PC-3 (cell line): Measurements from ENCODE around the gene SLC41A3. TPM values are rescaled to one million over a fixed set of nuclear protein-coding genes. Genes with fewer than 3 reads are reported as not detected.

Experiments used
- ATAC-seq: fragments of 200-7000 bp; cut with Tn5 transposase; 2 replicates; pipeline ENCODE4 v1.9.1; 2020; ENCODE audit warnings: mild to moderate bottlenecking, moderate library complexity
- BruUV-seq: library from RNA; stranded (reverse); fragments of 400-500 nt; replicated peaks from 2 replicates; lab custom pipeline; 2021; lab: Mats Ljungman, UMichigan
- CTCF ChIA-PET: fragments of 300-600 bp; sonication (Branson Sonifier 250); formaldehyde crosslinking; loops from one replicate; lab custom pipeline; 2022; ENCODE audit warnings: antibody characterized with exemption; lab: Charles Lee
- POLR2A ChIA-PET: fragments of 300-600 bp; sonication (Branson Sonifier 250); formaldehyde crosslinking; loops from one replicate; lab custom pipeline; 2022; ENCODE audit warnings: antibody characterized with exemption; ENCODE audit not compliant: unreplicated experiment; lab: Charles Lee
- DNase-seq: peaks from one replicate; pipeline ENCODE4 v3.0.0-alpha.2; 2015
- H2AFZ ChIP-seq: fragments of 300-600 bp; sonication (generic); 2 replicates; pipeline ENCODE4 v1.6.0; 2016; ENCODE audit warnings: antibody characterized with exemption, low read length
- H3F3A ChIP-seq: fragments of 300-600 bp; sonication (generic); one replicate; pipeline ENCODE4 v1.6.0; 2017; ENCODE audit warnings: antibody characterized with exemption, low read length, control low read depth, mild to moderate bottlenecking; ENCODE audit not compliant: unreplicated experiment
- H3K27ac ChIP-seq: fragments of 300-600 bp; sonication (generic); 2 replicates; pipeline ENCODE4 v1.5.1; 2016; ENCODE audit warnings: mild to moderate bottlenecking, low read length
- H3K27me3 ChIP-seq: fragments of 300-600 bp; sonication (generic); 2 replicates; pipeline ENCODE4 v1.6.1; 2016; ENCODE audit warnings: low read length, mixed read lengths
- H3K36me3 ChIP-seq: fragments of 300-600 bp; sonication (generic); 2 replicates; pipeline ENCODE4 v1.6.1; 2016; ENCODE audit warnings: low read depth, mixed run types, low read length, mixed read lengths
- H3K4me1 ChIP-seq: fragments of 300-600 bp; sonication (generic); 2 replicates; pipeline ENCODE4 v1.5.1; 2016; ENCODE audit warnings: low read length; ENCODE audit not compliant: insufficient read depth
- H3K4me2 ChIP-seq: fragments of 300-600 bp; sonication (generic); 2 replicates; pipeline ENCODE4 v1.6.0; 2016; ENCODE audit warnings: low read length
- H3K4me3 ChIP-seq: fragments of 300-600 bp; sonication (generic); 2 replicates; pipeline ENCODE4 v1.5.1; 2016; ENCODE audit warnings: mild to moderate bottlenecking, low read length, mixed read lengths
- H3K79me2 ChIP-seq: fragments of 300-600 bp; sonication (generic); 2 replicates; pipeline ENCODE4 v1.6.1; 2017; ENCODE audit warnings: low read length, mixed read lengths
- H3K9ac ChIP-seq: fragments of 300-600 bp; sonication (generic); 2 replicates; pipeline ENCODE4 v1.6.0; 2016; ENCODE audit warnings: mild to moderate bottlenecking, low read length
- H3K9me2 ChIP-seq: fragments of 300-600 bp; sonication (generic); replicated peaks from 2 replicates; pipeline ENCODE4 v1.6.1; 2016; ENCODE audit warnings: mixed run types, low read length, mixed read lengths
- H3K9me3 ChIP-seq: fragments of 300-600 bp; sonication (generic); 2 replicates; pipeline ENCODE4 v1.6.1; 2016; ENCODE audit warnings: low read length, mixed read lengths
- H4K20me1 ChIP-seq: fragments of 300-600 bp; sonication (generic); 2 replicates; pipeline ENCODE4 v1.6.1; 2016; ENCODE audit warnings: low read length, mixed read lengths
- EZH2 ChIP-seq: fragments of 300-600 bp; sonication (generic); IDR thresholded peaks from one replicate; pipeline ENCODE4 v1.6.1; 2017; ENCODE audit warnings: antibody characterized with exemption, mild to moderate bottlenecking, low read length; ENCODE audit not compliant: unreplicated experiment
- EZH2phosphoT487 ChIP-seq: fragments of 300-600 bp; sonication (generic); IDR thresholded peaks from 2 replicates; pipeline ENCODE4 v1.6.1; 2018; ENCODE audit warnings: mild to moderate bottlenecking, antibody characterized with exemption, low read length, borderline replicate concordance
- intact Hi-C: fragments of 100-400 bp; cut with micrococcal nuclease; formaldehyde crosslinking; loops from 2 replicates; pipeline ENCODE4 v1.9.0; 2023
- total RNA-seq: library from RNA; depleted of rRNA; stranded (reverse); fragments of >200 nt; gene quantifications from 2 replicates; pipeline ENCODE4 v1.2.3, GENCODE V29; 2014
- TF ChIP-seq, protein P1 (sequence below): fragments of 300-600 bp; sonication (generic); conservative IDR thresholded peaks from 2 replicates; pipeline ENCODE4 v1.5.1; 2017; ENCODE audit warnings: antibody characterized with exemption, low read depth, mild to moderate bottlenecking, low read length

SLC41A3 gene
- total RNA-seq, 1 experiment from 2014 or later, result 29.8 TPM

DNA sequence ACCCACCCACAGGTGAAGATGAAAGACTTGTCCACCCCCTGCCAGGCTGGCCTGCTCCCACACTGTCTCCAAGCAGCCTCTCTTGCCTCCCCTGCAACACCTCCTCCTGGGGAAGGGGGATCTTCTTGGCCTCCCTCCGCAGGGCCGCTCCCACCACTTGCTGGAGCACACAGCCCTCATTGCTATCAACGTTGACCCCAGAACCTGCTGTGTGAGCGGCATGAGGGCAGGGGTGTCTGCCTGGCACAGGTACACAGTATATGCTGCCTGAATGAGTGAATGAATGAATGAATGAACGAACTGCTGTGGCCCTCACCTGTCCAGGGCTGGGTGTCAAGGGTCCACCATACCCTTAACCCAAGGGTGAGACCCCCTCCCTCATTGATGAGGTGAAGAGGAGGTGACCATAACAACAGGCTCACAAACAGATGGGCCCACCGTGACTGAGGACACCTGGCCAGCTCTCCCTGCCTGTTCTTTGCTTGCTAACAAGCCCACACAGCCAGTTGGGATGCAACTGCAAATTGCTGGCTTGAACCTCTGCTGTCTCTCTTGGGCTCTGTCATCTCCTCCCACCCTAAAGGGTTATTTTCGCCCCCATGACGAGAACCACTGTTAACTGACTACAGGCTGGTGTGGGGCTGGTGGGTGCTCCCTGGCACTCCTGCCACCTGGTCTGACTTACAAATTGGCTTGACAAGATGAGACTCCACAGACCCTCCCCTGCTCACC lies 22.5 kb downstream of the SLC41A3 start:
- DNase-seq, result no peak
- Histone ChIP-seq H4K20me1 (no peaks in the 10 kb centered on the region), H3K9me2 (no peaks in the 10 kb centered on the region), H2AFZ (no peak overlapping the region), H3K4me3 (no peak overlapping the region), H3K27ac (no peak overlapping the region), H3K36me3 (no peaks in the 10 kb centered on the region), H3K4me2 (no peak overlapping the region), H3K27me3 (no peaks in the 10 kb centered on the region), H3K9ac (no peak overlapping the region), H3K4me1 (no peaks in the 10 kb centered on the region), H3K79me2 (no peaks in the 10 kb centered on the region), H3K9me3 (no peaks in the 10 kb centered on the region), H3F3A (no peaks in the 10 kb centered on the region)
- no peak for ATAC-seq
- intact Hi-C loops, result no loop called here
- ChIA-PET CTCF (no interaction called here), POLR2A (no interaction called here)
- TF ChIP-seq EZH2 (no peak), EZH2phosphoT487 (no peak)
- TF ChIP-seq, protein P1, sequence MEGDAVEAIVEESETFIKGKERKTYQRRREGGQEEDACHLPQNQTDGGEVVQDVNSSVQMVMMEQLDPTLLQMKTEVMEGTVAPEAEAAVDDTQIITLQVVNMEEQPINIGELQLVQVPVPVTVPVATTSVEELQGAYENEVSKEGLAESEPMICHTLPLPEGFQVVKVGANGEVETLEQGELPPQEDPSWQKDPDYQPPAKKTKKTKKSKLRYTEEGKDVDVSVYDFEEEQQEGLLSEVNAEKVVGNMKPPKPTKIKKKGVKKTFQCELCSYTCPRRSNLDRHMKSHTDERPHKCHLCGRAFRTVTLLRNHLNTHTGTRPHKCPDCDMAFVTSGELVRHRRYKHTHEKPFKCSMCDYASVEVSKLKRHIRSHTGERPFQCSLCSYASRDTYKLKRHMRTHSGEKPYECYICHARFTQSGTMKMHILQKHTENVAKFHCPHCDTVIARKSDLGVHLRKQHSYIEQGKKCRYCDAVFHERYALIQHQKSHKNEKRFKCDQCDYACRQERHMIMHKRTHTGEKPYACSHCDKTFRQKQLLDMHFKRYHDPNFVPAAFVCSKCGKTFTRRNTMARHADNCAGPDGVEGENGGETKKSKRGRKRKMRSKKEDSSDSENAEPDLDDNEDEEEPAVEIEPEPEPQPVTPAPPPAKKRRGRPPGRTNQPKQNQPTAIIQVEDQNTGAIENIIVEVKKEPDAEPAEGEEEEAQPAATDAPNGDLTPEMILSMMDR, result no peak
- no TSS peak for BruUV-seq

- H2AFZ ChIP-seq, result no peak overlapping the region
- intact Hi-C loops, result no loop called here
- no peaks in the 10 kb centered on the region for H3K4me1 ChIP-seq
- H3K27me3 ChIP-seq, result no peaks in the 10 kb centered on the region
- ATAC-seq, result no peak
- BruUV-seq, result no TSS peak
- no peaks in the 10 kb centered on the region for H3K79me2 ChIP-seq
- no peaks in the 10 kb centered on the region for H4K20me1 ChIP-seq
- H3K36me3 ChIP-seq, result no peaks in the 10 kb centered on the region
- no peak for DNase-seq
- POLR2A ChIA-PET, result no interaction called here
- no peaks in the 10 kb centered on the region for H3F3A ChIP-seq
- TF ChIP-seq EZH2, result no peak
- TF ChIP-seq, protein P1, result no peak
- TF ChIP-seq EZH2phosphoT487, result no peak
- H3K9ac ChIP-seq, result no peak overlapping the region
- CTCF ChIA-PET, result no interaction called here
- H3K4me2 ChIP-seq, result no peak overlapping the region
- no peaks in the 10 kb centered on the region for H3K9me3 ChIP-seq
- H3K9me2 ChIP-seq, result no peaks in the 10 kb centered on the region
- H3K27ac ChIP-seq, result no peak overlapping the region
- no peak overlapping the region for H3K4me3 ChIP-seq
Observed at GRCh38 chr3:126060613-126061145, 23.2 kb downstream of the SLC41A3 start.

GRCh38 chr3:126058666-126059065 lies 25.3 kb downstream of the SLC41A3 start:
- TF ChIP-seq EZH2phosphoT487 (no peak), EZH2 (no peak)
- TF ChIP-seq, protein P1, result no peak
- no peak overlapping the region for H2AFZ ChIP-seq
- ATAC-seq (no peak), DNase-seq (no peak)
- ChIA-PET POLR2A (no interaction called here), CTCF (no interaction called here)
- no peaks in the 10 kb centered on the region for H3K79me2 ChIP-seq
- BruUV-seq, result no TSS peak
- H3K4me1 ChIP-seq, result no peaks in the 10 kb centered on the region
- no peaks in the 10 kb centered on the region for H3F3A ChIP-seq
- H3K36me3 ChIP-seq, result no peaks in the 10 kb centered on the region
- H3K27me3 ChIP-seq, result no peaks in the 10 kb centered on the region
- H3K4me3 ChIP-seq, result no peak overlapping the region
- no peak overlapping the region for H3K27ac ChIP-seq
- H3K4me2 ChIP-seq, result no peak overlapping the region
- intact Hi-C loops, result no loop called here
- H3K9ac ChIP-seq, result no peak overlapping the region
- H4K20me1 ChIP-seq, result no peaks in the 10 kb centered on the region
- no peaks in the 10 kb centered on the region for H3K9me2 ChIP-seq
- H3K9me3 ChIP-seq, result no peaks in the 10 kb centered on the region
